ENCODE measurements around the gene ARID5B.

The ARID5B gene

GRCh38 chr10:61931620-61932332 is 30.3 kb downstream of the ARID5B start:
- TF ChIP-seq ZFX (IDR thresholded peaks at IDR 0.05; ENCODE audit: borderline replicate concordance), result no peak
- TF ChIP-seq CTCF (IDR thresholded peaks at IDR 0.05), result no peak
- no peak overlapping the region for H3K27ac ChIP-seq

- TF ChIP-seq ZFX (IDR thresholded peaks at IDR 0.05; ENCODE audit: borderline replicate concordance), result no peak
- no peak for TF ChIP-seq CTCF (IDR thresholded peaks at IDR 0.05)
- H3K27ac ChIP-seq, result peak overlapping the region; percentile 30; the same call in 1 of the 2 replicates
Observed at GRCh38 chr10:61933859-61934555, 32.5 kb downstream of the ARID5B start.

GRCh38 chr10:61935077-61935476 is 33.6 kb downstream of the ARID5B start:
- H3K27ac ChIP-seq, result no peak overlapping the region
- TF ChIP-seq CTCF (IDR thresholded peaks at IDR 0.05) (no peak), ZFX (IDR thresholded peaks at IDR 0.05; ENCODE audit: borderline replicate concordance) (no peak)

GRCh38 chr10:61936770-61937169 is 35.3 kb downstream of the ARID5B start:
- peak overlapping the region; percentile 58 for H3K27ac ChIP-seq
- TF ChIP-seq ZFX (IDR thresholded peaks at IDR 0.05; ENCODE audit: borderline replicate concordance) (no peak), CTCF (IDR thresholded peaks at IDR 0.05) (no peak)

- TF ChIP-seq ZFX (IDR thresholded peaks at IDR 0.05; ENCODE audit: borderline replicate concordance), result no peak
- no peak for TF ChIP-seq CTCF (IDR thresholded peaks at IDR 0.05)
- H3K27ac ChIP-seq, result peak overlapping the region; percentile 58
Observed at GRCh38 chr10:61937631-61938351, 36.3 kb downstream of the ARID5B start.

GRCh38 chr10:61939902-61940301 is 38.4 kb downstream of the ARID5B start:
- peak overlapping the region; percentile 25 for H3K27ac ChIP-seq
- TF ChIP-seq CTCF (IDR thresholded peaks at IDR 0.05), result no peak
